ENCODE measurements around the gene CCSER2. TPM values are rescaled to one million over a fixed set of nuclear protein-coding genes. Genes with fewer than 3 reads are reported as not detected.
A peak's percentile ranks its signal among the peaks of the same experiment; 100 is the strongest.

The CCSER2 gene
- polyA plus RNA-seq, 1 of the 3 experiments (the other 2 are of a cell fraction), result 8.5 TPM

DNA sequence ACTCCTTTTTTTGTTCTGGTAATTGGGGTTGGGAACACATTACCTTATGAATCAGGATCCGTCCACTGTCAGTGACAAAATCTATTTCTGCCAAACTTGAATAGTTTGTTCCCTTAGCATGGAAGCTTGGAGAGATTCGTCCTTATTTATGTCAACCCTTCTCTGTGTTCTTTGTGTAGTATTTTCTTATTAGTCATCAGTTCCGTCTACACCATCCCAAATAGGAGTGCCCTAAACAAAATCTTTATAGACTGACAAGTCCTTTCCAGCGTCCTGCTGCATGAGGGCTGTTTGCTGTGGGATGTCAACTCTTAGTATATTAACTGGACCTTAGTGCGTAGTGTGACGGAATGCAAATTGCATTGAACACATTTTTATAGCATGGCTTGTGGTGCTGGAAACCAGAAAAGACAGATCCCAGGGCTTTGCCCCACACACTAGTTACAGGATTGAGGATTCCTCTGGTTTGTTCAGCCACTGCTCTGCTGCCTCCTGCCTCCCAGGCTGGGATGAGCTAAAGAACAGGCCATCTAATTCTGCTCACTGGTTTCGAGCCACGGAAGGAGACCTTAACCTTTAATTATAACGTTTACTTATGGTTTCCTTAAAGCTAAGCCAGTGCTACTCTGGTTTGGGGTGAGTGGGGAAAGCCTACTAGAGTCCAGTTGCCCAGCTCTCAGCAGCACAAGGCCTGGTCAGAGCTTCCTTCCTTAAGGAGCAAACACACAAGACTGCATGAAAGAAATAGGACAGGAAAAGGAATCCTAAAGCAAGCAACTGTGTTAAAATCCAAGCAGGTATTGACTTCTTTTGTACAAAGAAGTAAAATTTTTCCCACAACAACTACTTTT is 194.4 kb downstream of the CCSER2 start:
- no peak overlapping the region for H3K4me2 ChIP-seq
- H3K36me3 ChIP-seq (replicated peaks in 1 of 2; ENCODE audit: control insufficient read depth in 1 of 2, insufficient read depth in 2 of 2, low read length in 1 of 2), result no peaks in the 10 kb centered on the region
- TF ChIP-seq FOXM1 (IDR thresholded peaks at IDR 0.05; ENCODE audit: low read depth), result no peak
- TF ChIP-seq FOXJ3 (CRISPR knock-in tag; IDR thresholded peaks at IDR 0.05), result no peak
- no peak for TF ChIP-seq PBX3 (IDR thresholded peaks at IDR 0.05)
- no peak for TF ChIP-seq EZH2phosphoT487 (IDR thresholded peaks at IDR 0.05; ENCODE audit: borderline replicate concordance, low read depth)
- no peak for TF ChIP-seq TEAD4 (IDR thresholded peaks at IDR 0.05; ENCODE audit: borderline replicate concordance, insufficient read depth)
- no peak for TF ChIP-seq TAF1 (IDR thresholded peaks at IDR 0.05; ENCODE audit: borderline replicate concordance, low read depth, low read length)
- no peak for TF ChIP-seq ELF1 (IDR thresholded peaks at IDR 0.05)
- no peak for TF ChIP-seq MEF2A (IDR thresholded peaks at IDR 0.05; ENCODE audit: borderline replicate concordance, low read depth)
- no peak for TF ChIP-seq IRF3 (IDR thresholded peaks at IDR 0.05; ENCODE audit: low read depth, low read length)
- TF ChIP-seq MAX (IDR thresholded peaks at IDR 0.05; ENCODE audit: low read depth), result no peak
- no peak for TF ChIP-seq POLR2AphosphoS5 (IDR thresholded peaks at IDR 0.05; ENCODE audit: low read depth, low read length)
- TF ChIP-seq EP300 (IDR thresholded peaks at IDR 0.05; ENCODE audit: borderline replicate concordance in 1 of 2, low read depth in 1 of 2, low read length in 1 of 2), result no peak
- TF ChIP-seq RXRA (IDR thresholded peaks at IDR 0.05; ENCODE audit: borderline replicate concordance, low read depth), result no peak
- DNase-seq, result no peak
- WGBS (ENCODE audit: low lambda C conversion rate), result 89% methylated on average over 9 of the region's 9 CpGs
- no peaks in the 10 kb centered on the region for H3K9me3 ChIP-seq
- peak overlapping the region in 1 of 2 experiments; percentile 60; a peak in 1 of 4 replicates for H3K27ac ChIP-seq (ENCODE audit: low read depth in 2 of 2, low read length in 1 of 2)
- H3K4me1 ChIP-seq (ENCODE audit: control insufficient read depth in 1 of 2, insufficient read depth in 2 of 2, low read depth in 1 of 2, low read length in 1 of 2), result peaks cover 0 to 9% of the 10 kb centered on the region in 2 experiments; a peak in 2 of 4 replicates
- no peak overlapping the region for H2AFZ ChIP-seq (ENCODE audit: low read depth)
- H3K9ac ChIP-seq, result no peak overlapping the region
- H3K27me3 ChIP-seq (ENCODE audit: insufficient read depth), result no peaks in the 10 kb centered on the region
- H3K79me2 ChIP-seq (ENCODE audit: insufficient read depth), result no peaks in the 10 kb centered on the region
- no peaks in the 10 kb centered on the region for H3K9me2 ChIP-seq
- no peak overlapping the region for H3K4me3 ChIP-seq (ENCODE audit: low read depth in 2 of 2, low read length in 1 of 2)
- no peaks in the 10 kb centered on the region for H3F3A ChIP-seq (replicated peaks; ENCODE audit: insufficient read depth)
- no peaks in the 10 kb centered on the region for H4K20me1 ChIP-seq (ENCODE audit: insufficient read depth)
- POLR2A ChIA-PET, result no interaction called here
- CTCF ChIA-PET, result interaction anchor here (1.1 to 2.2 kb wide), 3 partner anchors 15 to 148 kb away, joined by 3 to 7 read pairs (median 4); no protein-coding TSS in a partner anchor

DNA sequence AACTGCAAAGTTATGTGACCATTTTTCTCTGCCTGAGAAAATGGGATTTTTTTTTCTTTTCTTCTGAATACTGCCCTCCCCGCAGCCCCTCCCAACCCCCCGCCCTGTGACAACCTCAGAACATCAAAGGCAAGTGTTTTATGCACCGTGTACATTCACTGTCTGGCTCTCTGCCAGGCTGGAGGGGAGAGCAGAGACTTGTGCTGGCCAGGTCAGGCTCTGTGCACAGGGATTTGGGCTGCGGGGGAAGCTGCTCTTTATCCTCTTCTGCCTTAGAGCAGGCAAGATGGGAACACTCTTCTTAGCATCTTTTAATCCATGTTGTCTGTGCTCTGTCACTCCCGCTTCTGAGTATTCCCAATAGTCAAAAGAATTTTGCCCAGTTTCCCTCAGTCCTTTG is 195.1 kb downstream of the CCSER2 start:
- no peak for DNase-seq
- Histone ChIP-seq H4K20me1 (ENCODE audit: insufficient read depth) (no peaks in the 10 kb centered on the region), H3K36me3 (replicated peaks in 1 of 2; ENCODE audit: control insufficient read depth in 1 of 2, insufficient read depth in 2 of 2, low read length in 1 of 2) (no peaks in the 10 kb centered on the region), H3K27ac (ENCODE audit: low read depth in 2 of 2, low read length in 1 of 2) (peak overlapping the region in 1 of 2 experiments; percentile 60; a peak in 1 of 4 replicates), H2AFZ (ENCODE audit: low read depth) (no peak overlapping the region), H3K27me3 (ENCODE audit: insufficient read depth) (no peaks in the 10 kb centered on the region), H3K4me3 (ENCODE audit: low read depth in 2 of 2, low read length in 1 of 2) (no peak overlapping the region), H3K9me2 (no peaks in the 10 kb centered on the region), H3F3A (replicated peaks; ENCODE audit: insufficient read depth) (no peaks in the 10 kb centered on the region), H3K4me1 (ENCODE audit: control insufficient read depth in 1 of 2, insufficient read depth in 2 of 2, low read depth in 1 of 2, low read length in 1 of 2) (peaks cover 0 to 9% of the 10 kb centered on the region in 2 experiments; a peak in 2 of 4 replicates), H3K4me2 (no peak overlapping the region), H3K9me3 (no peaks in the 10 kb centered on the region), H3K9ac (no peak overlapping the region), H3K79me2 (ENCODE audit: insufficient read depth) (no peaks in the 10 kb centered on the region)
- 54% methylated on average over 5 of the region's 5 CpGs for WGBS (ENCODE audit: low lambda C conversion rate)
- ChIA-PET CTCF (interaction anchor here (1.1 to 2.2 kb wide), 4 partner anchors 14 to 259 kb away, joined by 3 to 7 read pairs (median 4); no protein-coding TSS in a partner anchor), POLR2A (no interaction called here)
- TF ChIP-seq RFX5 (IDR thresholded peaks at IDR 0.05; ENCODE audit: low read length) (no peak), USF1 (IDR thresholded peaks at IDR 0.05; ENCODE audit: borderline replicate concordance, low read depth) (no peak), SIN3A (IDR thresholded peaks at IDR 0.05; ENCODE audit: borderline replicate concordance, low read depth, low read length) (no peak), SMC3 (IDR thresholded peaks at IDR 0.05; ENCODE audit: low read depth, low read length) (no peak), USF2 (IDR thresholded peaks at IDR 0.05; ENCODE audit: borderline replicate concordance, low read depth, low read length) (no peak), YY1 (IDR thresholded peaks at IDR 0.05; ENCODE audit: low read depth) (no peak), IRF3 (IDR thresholded peaks at IDR 0.05; ENCODE audit: low read depth, low read length) (no peak), FOSL2 (IDR thresholded peaks at IDR 0.05; ENCODE audit: borderline replicate concordance, low read depth) (no peak), EZH2phosphoT487 (IDR thresholded peaks at IDR 0.05; ENCODE audit: borderline replicate concordance, low read depth) (no peak)

All from SK-N-SH (cell line).